HEK293T (cell line): ENCODE measurements around the gene IRAK3.
A peak's percentile ranks its signal among the peaks of the same experiment; 100 is the strongest.

Source experiments
- CTCF ChIA-PET: fragments of 350-600 bp; formaldehyde crosslinking; extraction: SDS; loops from one replicate; lab custom pipeline; 2021; ENCODE audit warnings: antibody characterized with exemption, inconsistent platforms; lab: Yijun Ruan, JAX
- POLR2A ChIA-PET: fragments of 350-600 bp; formaldehyde crosslinking; extraction: SDS; loops from one replicate; lab custom pipeline; 2020; ENCODE audit warnings: antibody characterized with exemption, inconsistent platforms; lab: Yijun Ruan, JAX
- DNase-seq: peaks from one replicate; pipeline ENCODE4 v3.0.0; 2012; ENCODE audit warnings: mixed read lengths; ENCODE audit errors: extremely low spot score
- ARNT ChIP-seq: fragments of 450-650 bp; IDR thresholded peaks from 2 replicates; pipeline ENCODE4 v1.6.1; 2017; ENCODE audit warnings: mild to moderate bottlenecking
- BHLHE40 ChIP-seq: fragments of 450-650 bp; IDR thresholded peaks from 2 replicates; pipeline ENCODE4 v1.6.1; 2016; ENCODE audit warnings: mild to moderate bottlenecking, moderate library complexity, borderline replicate concordance
- CTBP1 ChIP-seq: fragments of 450-650 bp; IDR thresholded peaks from 2 replicates; pipeline ENCODE4 v1.6.1; 2016; ENCODE audit warnings: borderline replicate concordance
- ELF4 ChIP-seq: fragments of 450-650 bp; IDR thresholded peaks from 2 replicates; pipeline ENCODE4 v1.6.1; 2017; ENCODE audit warnings: antibody characterized with exemption
- FOXA1 ChIP-seq: fragments of 450-650 bp; IDR thresholded peaks from 2 replicates; pipeline ENCODE4 v1.6.1; 2016; ENCODE audit warnings: mild to moderate bottlenecking
- FOXK2 ChIP-seq: fragments of 450-650 bp; IDR thresholded peaks from 2 replicates; pipeline ENCODE4 v1.6.1; 2016; ENCODE audit warnings: mild to moderate bottlenecking
- FOXM1 ChIP-seq: fragments of 450-650 bp; IDR thresholded peaks from 2 replicates; pipeline ENCODE4 v1.6.1; 2017; ENCODE audit warnings: mild to moderate bottlenecking, borderline replicate concordance
- HDGF ChIP-seq: fragments of 450-650 bp; IDR thresholded peaks from 2 replicates; pipeline ENCODE4 v1.6.1; 2017; ENCODE audit warnings: antibody characterized with exemption, borderline replicate concordance
- L3MBTL2 ChIP-seq: fragments of 450-650 bp; conservative IDR thresholded peaks from 2 replicates; pipeline ENCODE4 v1.6.1; 2016; ENCODE audit warnings: mild to moderate bottlenecking
- LEF1 ChIP-seq: fragments of 450-650 bp; IDR thresholded peaks from 2 replicates; pipeline ENCODE4 v1.6.1; 2017; ENCODE audit warnings: mild to moderate bottlenecking, borderline replicate concordance
- NFRKB ChIP-seq: fragments of 450-650 bp; IDR thresholded peaks from 2 replicates; pipeline ENCODE4 v1.6.1; 2016; ENCODE audit warnings: mild to moderate bottlenecking, moderate library complexity
- SP1 ChIP-seq: fragments of 450-650 bp; IDR thresholded peaks from 2 replicates; pipeline ENCODE4 v1.6.1; 2017
- SUZ12 ChIP-seq: fragments of 450-650 bp; IDR thresholded peaks from 2 replicates; pipeline ENCODE4 v1.6.1; 2016; ENCODE audit warnings: mild to moderate bottlenecking
- TARDBP ChIP-seq: fragments of 450-650 bp; IDR thresholded peaks from 2 replicates; pipeline ENCODE4 v1.6.1; 2016
- ZNF384 ChIP-seq: fragments of 450-650 bp; IDR thresholded peaks from 2 replicates; pipeline ENCODE4 v1.6.1; 2016
- TF ChIP-seq, protein P1 (sequence below): fragments of 450-650 bp; IDR thresholded peaks from 2 replicates; pipeline ENCODE4 v1.6.1; 2016

Gene IRAK3

DNA sequence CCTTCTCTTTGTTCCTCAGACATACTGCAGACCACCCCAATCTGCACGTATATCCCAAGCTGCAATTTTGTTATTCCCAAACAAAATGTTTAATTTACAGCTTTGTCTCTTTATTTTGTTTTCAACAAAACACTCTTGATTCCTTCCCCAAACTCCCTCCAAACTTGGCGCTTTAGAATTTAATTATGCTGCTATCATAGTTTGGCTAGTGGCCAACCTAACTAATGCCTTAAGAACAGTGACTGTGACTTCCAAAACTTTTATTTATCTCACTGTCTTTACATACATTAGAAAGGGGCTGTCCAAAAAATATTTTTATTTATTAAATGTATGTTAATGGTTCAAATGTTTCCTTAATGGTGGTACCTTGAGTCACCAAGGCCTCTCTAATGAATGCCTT is 26.3 kb upstream of the IRAK3 start:
- POLR2A ChIA-PET, result no interaction called here
- TF ChIP-seq HDGF, result no peak
- no peak for TF ChIP-seq ELF4
- TF ChIP-seq FOXA1, result no peak
- TF ChIP-seq BHLHE40, result no peak
- no peak for TF ChIP-seq FOXK2
- no peak for TF ChIP-seq ZNF384
- no peak for TF ChIP-seq CTBP1
- TF ChIP-seq L3MBTL2, result no peak
- no peak for TF ChIP-seq SP1
- TF ChIP-seq, protein P1, sequence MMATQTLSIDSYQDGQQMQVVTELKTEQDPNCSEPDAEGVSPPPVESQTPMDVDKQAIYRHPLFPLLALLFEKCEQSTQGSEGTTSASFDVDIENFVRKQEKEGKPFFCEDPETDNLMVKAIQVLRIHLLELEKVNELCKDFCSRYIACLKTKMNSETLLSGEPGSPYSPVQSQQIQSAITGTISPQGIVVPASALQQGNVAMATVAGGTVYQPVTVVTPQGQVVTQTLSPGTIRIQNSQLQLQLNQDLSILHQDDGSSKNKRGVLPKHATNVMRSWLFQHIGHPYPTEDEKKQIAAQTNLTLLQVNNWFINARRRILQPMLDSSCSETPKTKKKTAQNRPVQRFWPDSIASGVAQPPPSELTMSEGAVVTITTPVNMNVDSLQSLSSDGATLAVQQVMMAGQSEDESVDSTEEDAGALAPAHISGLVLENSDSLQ, result no peak
- TF ChIP-seq ARNT, result no peak
- CTCF ChIA-PET, result no interaction called here
- DNase-seq, result no peak

DNA sequence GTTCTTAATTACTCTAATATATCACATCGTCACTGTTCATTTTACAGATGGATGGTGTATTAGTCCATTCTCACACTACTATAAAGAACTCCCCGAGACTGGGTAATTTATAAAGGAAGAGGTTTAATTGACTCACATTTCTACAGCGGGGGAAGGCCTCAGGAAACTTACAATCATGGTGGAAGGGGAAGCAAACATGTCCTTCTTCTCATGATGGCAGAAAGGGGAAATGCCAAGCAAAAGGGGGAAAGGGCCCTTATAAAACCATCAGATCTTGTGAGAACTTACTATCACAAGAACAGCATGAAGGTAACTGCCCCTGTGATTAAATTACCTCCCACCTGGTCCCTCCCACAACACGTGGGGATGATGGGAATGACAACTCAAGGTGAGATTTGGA is 25.7 kb upstream of the IRAK3 start:
- ChIA-PET POLR2A (no interaction called here), CTCF (no interaction called here)
- TF ChIP-seq SUZ12 (no peak), ELF4 (no peak)
- no peak for DNase-seq

DNA sequence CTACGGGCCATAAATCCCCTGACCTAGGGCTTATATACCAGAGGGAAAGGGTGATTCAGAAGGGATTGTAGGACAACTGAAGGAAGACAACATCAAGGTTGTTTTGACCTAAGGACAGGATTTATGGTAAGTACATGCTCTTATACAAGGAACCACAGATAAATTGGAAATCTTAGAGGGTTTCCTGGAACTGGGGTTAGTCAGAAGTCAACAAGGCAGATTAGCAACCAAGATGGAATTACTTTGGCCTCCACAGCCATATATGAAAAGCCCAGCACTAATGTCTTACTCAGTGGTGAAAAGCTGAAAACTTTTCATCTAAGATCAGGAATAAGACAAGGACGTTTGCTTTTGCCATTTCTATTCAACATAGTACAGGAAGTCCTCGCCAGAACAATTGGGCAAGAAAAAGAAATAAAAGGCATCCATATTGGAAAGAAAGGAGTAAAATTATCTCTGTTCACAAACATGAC is 24.6 kb upstream of the IRAK3 start:
- TF ChIP-seq FOXA1, result no peak
- no peak for TF ChIP-seq HDGF
- TF ChIP-seq ARNT, result no peak
- TF ChIP-seq SP1, result no peak
- TF ChIP-seq NFRKB, result no peak
- TF ChIP-seq ELF4, result no peak
- TF ChIP-seq ZNF384, result no peak
- TF ChIP-seq FOXK2, result no peak
- TF ChIP-seq CTBP1, result no peak
- TF ChIP-seq, protein P1, result no peak
- TF ChIP-seq BHLHE40, result no peak
- no peak for TF ChIP-seq SUZ12
- no peak for TF ChIP-seq TARDBP
- no peak for TF ChIP-seq LEF1
- POLR2A ChIA-PET, result no interaction called here
- no peak for DNase-seq
- CTCF ChIA-PET, result no interaction called here

DNA sequence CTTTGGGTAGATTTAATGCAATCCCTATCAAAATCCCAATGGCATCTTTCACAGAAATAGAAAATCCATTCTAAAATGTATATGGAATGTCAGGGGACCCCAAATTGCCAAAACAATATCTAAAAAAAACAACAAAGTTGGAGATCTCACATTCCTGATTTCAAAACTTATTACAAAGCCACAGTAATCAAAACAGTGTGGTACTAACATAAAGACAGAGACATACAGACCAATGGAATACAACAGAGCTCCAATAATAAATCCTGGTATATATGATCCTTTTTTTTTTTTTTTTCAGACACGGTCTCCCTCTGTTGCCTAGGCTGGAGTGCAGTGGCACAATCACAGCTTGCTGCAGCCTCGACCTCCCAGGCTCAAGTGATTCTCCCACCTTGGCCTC is 23.9 kb upstream of the IRAK3 start:
- POLR2A ChIA-PET, result no interaction called here
- TF ChIP-seq LEF1, result no peak
- TF ChIP-seq NFRKB, result no peak
- TF ChIP-seq FOXK2, result no peak
- TF ChIP-seq, protein P1, result no peak
- no peak for TF ChIP-seq ELF4
- TF ChIP-seq L3MBTL2, result no peak
- no peak for TF ChIP-seq HDGF
- TF ChIP-seq ZNF384, result no peak
- TF ChIP-seq CTBP1, result no peak
- no peak for TF ChIP-seq BHLHE40
- TF ChIP-seq ARNT, result no peak
- no peak for TF ChIP-seq FOXM1
- TF ChIP-seq SP1, result no peak
- TF ChIP-seq SUZ12, result no peak
- TF ChIP-seq FOXA1, result no peak
- no peak for TF ChIP-seq TARDBP

DNA sequence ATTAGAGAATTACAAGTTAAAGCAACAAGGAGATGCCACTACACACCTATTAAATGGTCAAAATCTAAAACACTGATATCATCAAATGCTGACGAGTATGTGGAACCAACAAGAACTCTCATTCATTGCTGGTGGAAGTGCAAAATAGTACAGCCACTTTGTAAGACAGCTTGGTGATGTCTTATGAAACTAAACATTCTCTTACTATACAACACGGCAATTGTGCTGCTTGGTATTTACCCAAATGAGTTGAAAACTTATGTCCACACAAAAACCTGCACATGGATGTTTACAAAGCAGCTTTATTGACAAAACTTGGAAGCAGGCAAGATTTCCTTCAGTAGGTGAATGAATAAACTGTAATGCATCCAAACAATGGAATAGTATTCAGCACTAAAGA is 22.5 kb upstream of the IRAK3 start:
- ChIA-PET POLR2A (no interaction called here), CTCF (no interaction called here)
- DNase-seq, result no peak
- TF ChIP-seq NFRKB, result no peak
- no peak for TF ChIP-seq ELF4
- no peak for TF ChIP-seq FOXK2
- TF ChIP-seq, protein P1, result no peak
- no peak for TF ChIP-seq TARDBP
- no peak for TF ChIP-seq SP1
- no peak for TF ChIP-seq LEF1

More for the DNA sequence above, 23.9 kb upstream of the IRAK3 start:
- CTCF ChIA-PET, result no interaction called here
- no peak for DNase-seq

DNA sequence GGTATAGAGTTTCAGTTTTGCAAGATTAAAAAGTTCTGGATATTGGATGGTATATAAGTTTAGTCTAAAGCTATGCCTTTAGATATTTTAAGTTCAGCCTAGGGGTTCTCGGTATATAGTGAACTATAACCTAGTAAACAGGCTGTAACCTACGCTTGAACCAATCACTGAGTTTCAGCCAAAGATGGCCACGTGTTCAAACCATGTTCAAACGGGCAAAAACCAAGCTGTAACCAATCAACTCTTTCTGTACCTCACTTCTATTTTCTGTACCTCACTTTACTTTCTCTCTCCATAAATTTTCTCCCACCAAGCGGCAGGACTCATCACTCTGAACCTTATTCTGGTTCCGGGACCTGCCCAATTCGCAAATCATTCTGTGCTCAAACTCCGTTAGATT is 20.6 kb upstream of the IRAK3 start:
- no peak for TF ChIP-seq ARNT
- TF ChIP-seq L3MBTL2, result 0 out of 2 replicates have a peak, but pooled peaks have one; percentile 14
- CTCF ChIA-PET, result interaction anchor here (1.1 kb wide), 1 partner anchor 15 kb away, joined by 3 read pairs; no protein-coding TSS in a partner anchor
- DNase-seq, result no peak
- POLR2A ChIA-PET, result interaction anchor here (0.6 to 1.9 kb wide), 14 partner anchors 9 to 283 kb away, joined by 3 to 23 read pairs (median 10); partner anchors contain the start of genes HELB and LLPH
